SHP77 (cell line): ENCODE measurements around the gene SMIM17.

Experiments used
- DNase-seq, 2 experiments: peaks; one replicate each; lab custom pipeline; 2025; lab: John Stamatoyannopoulos, UW

The SMIM17 gene

GRCh38 chr19:56642711-56643459 is at the start of gene SMIM17:
SMIM17 (plus strand) TSS chr19:56643159; CDS start chr19:56645668, 2,509 bp downstream.
- no peak for DNase-seq

- DNase-seq, result no peak
Observed at GRCh38 chr19:56594446-56594782, 48.5 kb upstream of the SMIM17 start.

- peak; percentile 69 to 84 for DNase-seq
Observed at GRCh38 chr19:56594783-56595547, 48.0 kb upstream of the SMIM17 start, which contains the start of gene ZNF71. ZNF71 (plus strand) TSS chr19:56595302; CDS start chr19:56601559, 6,257 bp downstream.

- DNase-seq, result no peak
Observed at GRCh38 chr19:56595548-56595899, 47.4 kb upstream of the SMIM17 start.

GRCh38 chr19:56596676-56597075 is 46.3 kb upstream of the SMIM17 start:
- no peak for DNase-seq

GRCh38 chr19:56597696-56598095 is 45.3 kb upstream of the SMIM17 start:
- no peak for DNase-seq

- no peak for DNase-seq
Observed at GRCh38 chr19:56601375-56601774, 41.6 kb upstream of the SMIM17 start.

- DNase-seq, result no peak
Observed at GRCh38 chr19:56603829-56604228, 39.1 kb upstream of the SMIM17 start.

- DNase-seq, result no peak
Observed at GRCh38 chr19:56608274-56608964, 34.5 kb upstream of the SMIM17 start.

- DNase-seq, result no peak
Observed at GRCh38 chr19:56611288-56611687, 31.7 kb upstream of the SMIM17 start.

- no peak for DNase-seq
Observed at GRCh38 chr19:56612737-56613136, 30.2 kb upstream of the SMIM17 start.

GRCh38 chr19:56613639-56614038 is 29.3 kb upstream of the SMIM17 start:
- no peak for DNase-seq

GRCh38 chr19:56617531-56617930 is 25.4 kb upstream of the SMIM17 start:
- DNase-seq, result peak; percentile 5 to 29

- DNase-seq, result no peak
Observed at GRCh38 chr19:56619121-56619520, 23.8 kb upstream of the SMIM17 start.

GRCh38 chr19:56622374-56622773 is 20.6 kb upstream of the SMIM17 start:
- DNase-seq, result no peak

- DNase-seq, result no peak
Observed at GRCh38 chr19:56623006-56623405, 20.0 kb upstream of the SMIM17 start.

- DNase-seq, result no peak
Observed at GRCh38 chr19:56625708-56626107, 17.3 kb upstream of the SMIM17 start.

GRCh38 chr19:56633021-56633420 is 9.9 kb upstream of the SMIM17 start:
- DNase-seq, result no peak

- no peak for DNase-seq
Observed at GRCh38 chr19:56637976-56638555, 4.9 kb upstream of the SMIM17 start.

- no peak for DNase-seq
Observed at GRCh38 chr19:56639217-56639616, 3.7 kb upstream of the SMIM17 start.

- no peak for DNase-seq
Observed at GRCh38 chr19:56643460-56643955, 549 bp downstream of the SMIM17 start.

GRCh38 chr19:56654151-56654550 is 11.2 kb downstream of the SMIM17 start:
- DNase-seq, result no peak
